ENCODE data around the gene PACRG. TPM values are rescaled to one million over a fixed set of nuclear protein-coding genes. Genes with fewer than 3 reads are reported as not detected.
A peak's percentile ranks its signal among the peaks of the same experiment; 100 is the strongest.

The PACRG gene
- total and polyA plus RNA-seq, 2 experiments from 2014 or later = not detected

DNA sequence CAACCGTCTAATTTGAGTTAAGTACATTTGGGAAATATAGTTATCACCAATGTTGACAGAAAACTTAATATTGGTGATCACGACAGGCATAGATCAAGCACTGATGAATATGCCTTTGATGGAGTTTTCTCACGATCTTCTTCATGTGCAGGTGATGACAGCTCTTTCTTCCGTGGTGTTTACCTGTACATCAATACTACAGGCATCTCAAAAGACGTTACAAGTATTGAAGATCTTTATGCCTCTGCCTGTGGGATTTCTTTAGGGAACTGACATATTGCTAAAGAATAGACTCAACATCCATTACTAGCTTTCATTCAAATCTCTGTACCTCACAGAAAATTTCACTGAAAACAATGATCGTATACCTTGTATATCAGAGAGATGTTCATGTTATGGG is 178.7 kb downstream of the PACRG start:
- Histone ChIP-seq H4K20me1 (ENCODE audit: insufficient read depth) (no peaks in the 10 kb centered on the region), H3K4me1 (ENCODE audit: insufficient read depth) (no peaks in the 10 kb centered on the region), H2AFZ (no peak overlapping the region), H3K9me3 (ENCODE audit: low read depth) (no peaks in the 10 kb centered on the region), H3K27ac (no peak overlapping the region), H3F3A (ENCODE audit: insufficient read depth) (no peaks in the 10 kb centered on the region), H3K36me3 (ENCODE audit: low read depth) (no peaks in the 10 kb centered on the region), H3K9me2 (ENCODE audit: insufficient read depth) (no peaks in the 10 kb centered on the region), H3K9ac (no peak overlapping the region), H3K4me3 (no peak overlapping the region), H3K27me3 (replicated peaks; ENCODE audit: insufficient read depth) (no peaks in the 10 kb centered on the region), H3K79me2 (ENCODE audit: insufficient read depth) (no peaks in the 10 kb centered on the region), H3K4me2 (ENCODE audit: unreplicated experiment) (no peak overlapping the region)
- WGBS, 2 experiments (ENCODE audit: low coverage in 1 of 2, low lambda C conversion rate in 2 of 2, missing lambda C conversion rate in 2 of 2) = 83 to 86% methylated on average over 6 of the region's 6 CpGs
- no peak for TF ChIP-seq EZH2phosphoT487 (IDR thresholded peaks at IDR 0.05; ENCODE audit: insufficient read depth, low read depth)
- no peak for TF ChIP-seq EZH2 (IDR thresholded peaks at IDR 0.05; ENCODE audit: insufficient read depth, poor library complexity, severe bottlenecking)
- no peak for DNase-seq
- in situ Hi-C loops (cut with MboI) = no loop called here

DNA sequence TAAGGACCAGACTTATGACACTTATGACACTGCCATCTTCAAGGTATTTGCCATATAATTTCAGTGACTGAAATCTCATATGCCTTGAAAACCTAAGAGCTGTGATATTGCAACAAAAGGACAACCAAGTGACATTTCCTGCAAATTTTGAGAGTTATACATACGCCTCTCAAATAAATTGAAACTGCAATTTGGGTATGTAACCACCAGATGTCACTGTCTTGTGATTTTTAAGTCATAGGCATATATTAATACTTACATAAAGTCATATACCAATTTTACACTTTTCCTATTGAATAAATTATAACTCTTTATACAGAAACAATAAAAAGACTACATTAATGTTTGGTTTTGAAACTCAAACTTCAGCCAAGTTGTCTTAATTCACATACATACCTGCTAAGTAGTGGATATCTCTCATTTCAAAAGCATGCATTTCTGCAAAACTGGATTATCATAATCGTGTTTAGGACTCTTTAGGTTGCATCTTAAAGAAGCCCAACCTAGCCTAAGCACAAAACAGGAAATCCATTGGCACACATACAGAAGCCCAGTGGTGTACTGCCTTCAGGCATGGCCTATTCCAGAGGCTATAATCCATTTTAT is 180.2 kb downstream of the PACRG start:
- H3K27me3 ChIP-seq (replicated peaks; ENCODE audit: insufficient read depth) = no peaks in the 10 kb centered on the region
- WGBS, 2 experiments (ENCODE audit: low coverage in 1 of 2, low lambda C conversion rate in 2 of 2, missing lambda C conversion rate in 2 of 2) = 61 to 64% methylated on average over 2 of the region's 2 CpGs
- no peak overlapping the region for H3K4me3 ChIP-seq
- no peaks in the 10 kb centered on the region for H3K9me2 ChIP-seq (ENCODE audit: insufficient read depth)
- H3K27ac ChIP-seq = no peak overlapping the region
- H3K36me3 ChIP-seq (ENCODE audit: low read depth) = no peaks in the 10 kb centered on the region
- TF ChIP-seq EZH2 (IDR thresholded peaks at IDR 0.05; ENCODE audit: insufficient read depth, poor library complexity, severe bottlenecking) = no peak
- TF ChIP-seq EZH2phosphoT487 (IDR thresholded peaks at IDR 0.05; ENCODE audit: insufficient read depth, low read depth) = no peak
- no peak overlapping the region for H3K4me2 ChIP-seq (ENCODE audit: unreplicated experiment)
- DNase-seq = peak; percentile 16
- H3K9ac ChIP-seq = no peak overlapping the region
- no peaks in the 10 kb centered on the region for H3K9me3 ChIP-seq (ENCODE audit: low read depth)
- no peaks in the 10 kb centered on the region for H3K79me2 ChIP-seq (ENCODE audit: insufficient read depth)
- in situ Hi-C loops (cut with MboI) = no loop called here
- no peaks in the 10 kb centered on the region for H3K4me1 ChIP-seq (ENCODE audit: insufficient read depth)
- H4K20me1 ChIP-seq (ENCODE audit: insufficient read depth) = no peaks in the 10 kb centered on the region
- no peak overlapping the region for H2AFZ ChIP-seq
- H3F3A ChIP-seq (ENCODE audit: insufficient read depth) = no peaks in the 10 kb centered on the region

- Histone ChIP-seq H2AFZ (no peak overlapping the region), H3K36me3 (ENCODE audit: low read depth) (no peaks in the 10 kb centered on the region), H3K4me2 (ENCODE audit: unreplicated experiment) (no peak overlapping the region), H3K4me3 (no peak overlapping the region), H3K79me2 (ENCODE audit: insufficient read depth) (no peaks in the 10 kb centered on the region), H3K9me3 (ENCODE audit: low read depth) (no peaks in the 10 kb centered on the region), H4K20me1 (ENCODE audit: insufficient read depth) (no peaks in the 10 kb centered on the region), H3K9me2 (ENCODE audit: insufficient read depth) (no peaks in the 10 kb centered on the region), H3K27me3 (replicated peaks; ENCODE audit: insufficient read depth) (no peaks in the 10 kb centered on the region), H3K4me1 (ENCODE audit: insufficient read depth) (peaks cover 13% of the 10 kb centered on the region), H3F3A (ENCODE audit: insufficient read depth) (peaks cover 12% of the 10 kb centered on the region; the same call in 1 of the 2 replicates), H3K9ac (no peak overlapping the region), H3K27ac (no peak overlapping the region)
- DNase-seq = no peak
- in situ Hi-C loops (cut with MboI) = no loop called here
- 95 to 97% methylated on average over 5 of the region's 5 CpGs for WGBS, 2 experiments (ENCODE audit: low coverage in 1 of 2, low lambda C conversion rate in 2 of 2, missing lambda C conversion rate in 2 of 2)
- TF ChIP-seq EZH2 (IDR thresholded peaks at IDR 0.05; ENCODE audit: insufficient read depth, poor library complexity, severe bottlenecking) = no peak
- no peak for TF ChIP-seq EZH2phosphoT487 (IDR thresholded peaks at IDR 0.05; ENCODE audit: insufficient read depth, low read depth)
Observed at GRCh38 chr6:162913206-162913605, 185.4 kb downstream of the PACRG start.

GRCh38 chr6:162917506-162917905 is 189.7 kb downstream of the PACRG start:
- Histone ChIP-seq H3K9me3 (ENCODE audit: low read depth) (no peaks in the 10 kb centered on the region), H3K36me3 (ENCODE audit: low read depth) (no peaks in the 10 kb centered on the region), H3K9ac (peak overlapping the region; percentile 34; the same call in 1 of the 2 replicates), H3K79me2 (ENCODE audit: insufficient read depth) (no peaks in the 10 kb centered on the region), H2AFZ (peak overlapping the region; percentile 44; the same call in 1 of the 2 replicates), H3K27me3 (replicated peaks; ENCODE audit: insufficient read depth) (no peaks in the 10 kb centered on the region), H3K4me1 (ENCODE audit: insufficient read depth) (peaks cover 22% of the 10 kb centered on the region), H3K4me2 (ENCODE audit: unreplicated experiment) (peak overlapping the region; percentile 71), H3K27ac (peak overlapping the region; percentile 67), H4K20me1 (ENCODE audit: insufficient read depth) (no peaks in the 10 kb centered on the region), H3F3A (ENCODE audit: insufficient read depth) (peaks cover 15% of the 10 kb centered on the region; the same call in 1 of the 2 replicates), H3K4me3 (peak overlapping the region; percentile 31), H3K9me2 (ENCODE audit: insufficient read depth) (no peaks in the 10 kb centered on the region)
- DNase-seq = peak; percentile 82
- WGBS, 2 experiments (ENCODE audit: low coverage in 1 of 2, low lambda C conversion rate in 2 of 2, missing lambda C conversion rate in 2 of 2) = 0% methylated on average over 1 of the region's 1 CpG
- TF ChIP-seq EZH2 (IDR thresholded peaks at IDR 0.05; ENCODE audit: insufficient read depth, poor library complexity, severe bottlenecking) (no peak), EZH2phosphoT487 (IDR thresholded peaks at IDR 0.05; ENCODE audit: insufficient read depth, low read depth) (no peak)
- in situ Hi-C loops (cut with MboI) = no loop called here
